Stimulated activated CD8-positive, alpha-beta memory T cell treated with anti-CD3 and anti-CD28 coated beads, Interleukin-12 subunit alpha, Interleukin-12 subunit beta, amount 100 ng/mL, for 24 hours (primary cell): ENCODE measurements around the gene PHOSPHO2.

Experiments used
- DNase-seq: peaks from one replicate; pipeline ENCODE4 v3.0.0-alpha.2; 2020; ENCODE audit errors: extremely low read depth

The PHOSPHO2 gene

GRCh38 chr2:169716938-169717690 is 22.8 kb downstream of the PHOSPHO2 start:
- no peak for DNase-seq

- DNase-seq: no peak
Measured at GRCh38 chr2:169717691-169718063, 23.4 kb downstream of the PHOSPHO2 start.

DNA sequence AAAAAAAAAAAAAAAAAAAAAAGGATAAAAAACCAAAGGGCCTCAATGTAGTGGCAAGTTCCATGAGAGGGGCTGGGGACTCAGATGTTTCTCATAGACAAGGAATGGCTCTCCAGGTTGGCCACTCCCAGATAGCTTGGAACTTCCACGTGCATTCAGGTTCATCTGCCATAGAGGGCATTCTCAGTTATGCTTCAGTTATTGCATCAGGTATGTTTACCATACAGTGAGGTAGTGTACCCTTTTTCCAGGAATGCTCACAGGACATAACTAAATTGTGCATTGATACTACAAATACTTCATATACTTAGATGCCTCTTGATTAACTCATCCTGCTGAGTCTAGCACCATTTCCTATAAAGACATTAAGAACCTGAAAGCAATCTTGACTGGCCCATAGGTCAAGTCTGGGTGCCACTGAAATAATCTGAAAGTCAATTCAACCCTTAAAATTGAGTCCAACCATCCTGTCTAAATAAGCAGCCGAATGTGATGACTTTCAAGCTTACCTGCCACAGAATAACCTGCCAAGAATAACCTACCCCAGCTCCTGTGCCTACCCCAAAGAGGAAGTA is 24.7 kb downstream of the PHOSPHO2 start:
- DNase-seq: no peak

GRCh38 chr2:169721016-169721415 is 26.7 kb downstream of the PHOSPHO2 start:
- no peak for DNase-seq

GRCh38 chr2:169727065-169727464 is 32.8 kb downstream of the PHOSPHO2 start:
- DNase-seq: no peak

- DNase-seq: no peak
Measured at GRCh38 chr2:169729274-169729605, 35.0 kb downstream of the PHOSPHO2 start.

DNA sequence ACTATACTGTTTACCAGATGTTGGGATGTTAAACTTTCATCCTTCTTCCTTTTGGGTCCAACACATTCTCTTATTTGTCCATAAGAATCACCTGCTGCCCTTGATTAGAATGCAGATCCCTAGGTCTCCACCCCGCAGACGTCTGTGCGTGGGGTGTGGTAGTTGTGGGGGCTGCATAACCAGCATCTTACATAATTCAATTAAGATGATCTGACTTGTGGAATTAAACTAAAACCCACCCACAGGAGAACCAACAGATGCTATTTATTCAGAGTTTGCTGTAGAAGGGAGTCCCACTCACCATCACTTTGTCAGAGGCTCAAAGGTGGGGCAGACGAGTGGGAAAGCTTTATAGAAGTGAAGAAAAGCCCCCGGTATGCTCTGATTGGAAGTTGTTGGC is 37.8 kb downstream of the PHOSPHO2 start:
- no peak for DNase-seq

GRCh38 chr2:169732583-169733358 is 38.5 kb downstream of the PHOSPHO2 start:
- DNase-seq: no peak

DNA sequence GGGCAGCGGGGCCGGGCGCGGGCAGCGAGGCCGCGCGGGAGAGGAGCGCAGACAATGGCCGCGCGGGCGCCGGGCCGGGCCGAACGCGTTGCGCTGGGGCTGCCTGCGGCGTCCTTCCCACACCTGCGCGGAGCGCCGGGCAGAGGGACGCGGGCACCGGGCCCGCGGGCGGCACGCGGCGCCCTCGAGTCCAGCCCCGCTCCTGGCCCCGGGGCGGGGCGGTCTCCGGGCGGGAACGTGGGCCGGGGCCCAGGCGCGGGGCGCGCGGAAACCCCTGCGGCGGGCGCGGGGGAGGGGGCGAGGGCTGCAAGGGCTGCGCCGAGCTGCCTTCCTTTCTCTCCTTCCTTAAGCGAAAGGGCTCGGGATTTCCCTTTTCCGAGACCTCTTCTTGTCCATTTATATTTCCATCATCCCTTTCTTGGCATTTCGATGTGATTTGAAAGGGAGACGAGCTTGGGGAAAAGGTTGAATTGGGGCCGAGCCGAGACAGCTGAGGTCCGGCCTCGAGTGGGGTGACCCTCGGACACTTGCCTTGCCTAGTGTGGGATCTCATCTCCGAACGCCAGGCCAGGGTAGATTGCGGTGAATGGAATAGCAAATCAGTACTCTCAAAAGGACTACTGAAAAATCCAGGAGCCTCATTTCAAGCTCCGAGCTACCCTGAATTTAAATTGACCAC is 40.0 kb downstream of the PHOSPHO2 start:
- DNase-seq: no peak

DNA sequence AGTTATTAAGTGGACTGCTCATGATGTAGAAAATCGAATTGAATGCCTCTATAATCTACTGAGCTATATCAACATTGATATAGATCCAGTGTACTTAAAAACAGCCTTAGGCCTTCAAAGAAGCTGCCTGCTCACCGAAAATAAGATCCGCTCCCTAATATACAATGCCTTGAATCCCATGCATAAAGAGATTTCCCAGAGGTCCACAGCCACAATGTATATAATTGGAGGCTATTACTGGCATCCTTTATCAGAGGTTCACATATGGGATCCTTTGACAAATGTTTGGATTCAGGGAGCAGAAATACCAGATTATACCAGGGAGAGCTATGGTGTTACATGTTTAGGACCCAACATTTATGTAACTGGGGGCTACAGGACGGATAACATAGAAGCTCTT is 41.4 kb downstream of the PHOSPHO2 start:
- no peak for DNase-seq

DNA sequence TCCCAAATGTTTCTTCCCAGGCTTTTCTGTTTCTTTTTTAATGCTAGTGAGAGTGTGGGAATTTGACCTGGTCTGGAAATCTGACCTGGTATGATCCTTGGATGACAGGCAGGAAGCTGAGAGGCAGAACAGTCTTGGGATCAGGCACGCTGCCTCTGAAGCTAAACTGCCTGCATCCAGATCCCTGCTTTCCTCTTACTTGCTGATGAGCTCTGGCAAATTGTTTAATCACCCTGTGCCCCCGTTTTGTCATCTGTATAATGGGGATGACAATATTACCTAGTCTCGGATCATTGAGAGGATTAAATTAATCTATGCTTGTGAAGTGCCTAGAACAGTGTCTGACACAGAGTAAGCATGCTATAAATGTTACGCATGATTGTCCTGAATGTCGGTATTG is 42.6 kb downstream of the PHOSPHO2 start:
- no peak for DNase-seq

DNA sequence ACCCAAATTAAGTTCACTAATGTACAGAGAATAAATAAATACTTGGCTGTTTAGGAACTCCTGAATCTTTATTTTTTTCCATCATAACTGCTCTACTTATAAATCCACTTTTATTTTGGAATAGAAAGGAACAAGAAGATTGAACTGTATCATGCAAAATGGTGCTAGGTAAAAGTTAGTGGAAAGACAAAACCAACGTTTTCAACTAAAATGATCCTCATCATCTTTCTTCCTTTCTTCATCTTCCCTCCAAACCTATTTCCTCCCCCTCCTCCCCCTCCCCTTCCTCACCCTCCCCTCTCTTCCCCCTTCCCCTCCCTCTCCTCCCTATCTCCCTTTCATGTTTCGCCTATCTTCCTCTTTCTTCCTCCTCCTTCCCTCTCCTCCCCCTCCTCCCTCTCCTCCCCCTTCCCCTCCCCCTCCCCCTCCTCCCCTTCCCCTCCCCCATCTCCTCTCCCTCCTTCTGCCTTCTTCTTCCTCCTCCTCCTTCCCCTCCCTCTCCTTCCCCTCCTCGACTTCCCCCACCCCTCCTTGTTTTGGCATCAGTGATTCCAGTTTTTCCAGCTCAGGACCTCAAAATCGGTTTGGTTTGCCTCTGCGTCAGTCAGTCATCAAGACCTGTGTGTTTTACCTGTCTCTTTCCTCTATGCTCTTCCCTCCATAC is 44.4 kb downstream of the PHOSPHO2 start:
- no peak for DNase-seq

DNA sequence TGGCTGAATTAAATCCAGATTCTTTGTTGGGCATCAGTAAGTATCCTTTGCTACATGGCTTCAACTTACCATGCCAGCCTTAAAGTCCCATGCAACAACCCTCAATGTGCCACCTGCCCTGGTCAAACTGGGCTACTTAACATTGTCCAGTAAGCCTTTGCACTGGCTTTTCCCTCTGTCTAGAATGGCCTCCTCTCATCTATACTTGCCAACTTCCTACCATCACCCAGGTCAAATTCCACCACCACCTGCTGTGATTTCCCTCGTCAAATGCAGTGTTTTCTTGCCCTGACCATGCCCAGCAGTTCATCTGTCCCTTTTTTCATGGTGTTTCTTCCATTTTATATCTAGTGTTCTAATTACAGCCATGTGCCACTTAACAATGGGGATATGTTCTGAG is 45.1 kb downstream of the PHOSPHO2 start:
- DNase-seq: no peak

- no peak for DNase-seq
Measured at GRCh38 chr2:169743549-169743948, 49.3 kb downstream of the PHOSPHO2 start.

GRCh38 chr2:169746240-169746639 is 52.0 kb downstream of the PHOSPHO2 start:
- no peak for DNase-seq

- no peak for DNase-seq
Measured at GRCh38 chr2:169748319-169748718, 54.0 kb downstream of the PHOSPHO2 start.
